H1 (cell line): ENCODE measurements around the gene CMPK2. TPM values are rescaled to one million over a fixed set of nuclear protein-coding genes. Genes with fewer than 3 reads are reported as not detected.

Experiments
- CTCF ChIA-PET: fragments of 300-600 bp; sonication (Branson Sonifier 250); formaldehyde crosslinking; loops from one replicate; lab custom pipeline; 2021; ENCODE audit not compliant: partially characterized antibody; lab: Charles Lee
- POLR2A ChIA-PET: fragments of 300-600 bp; sonication (Branson Sonifier 250); formaldehyde crosslinking; loops from one replicate; lab custom pipeline; 2021; ENCODE audit warnings: inconsistent platforms; ENCODE audit not compliant: partially characterized antibody; lab: Charles Lee
- DNase-seq, 2 experiments: peaks; one replicate each; pipeline versions ENCODE4 v3.0.0 to v3.0.0-alpha.2; 2010 to 2022; ENCODE audit warnings: low spot score in 2 of 2, low read depth in 1 of 2, mixed read lengths in 1 of 2
- FAIRE-seq: peaks from 2 replicates; lab custom pipeline; 2011; peaks lifted over from hg19 to GRCh38; lab: Jason Lieb, UNC
- H2AFZ ChIP-seq: 2 replicates; pipeline ENCODE4 v1.8.1; 2012; ENCODE audit warnings: low read length, inconsistent platforms
- H2AK5ac ChIP-seq: 2 replicates; pipeline ENCODE4 v1.6.1; 2013; ENCODE audit warnings: low read depth, low read length
- H2BK120ac ChIP-seq: replicated peaks from 2 replicates; pipeline ENCODE3; 2013; ENCODE audit warnings: low read depth, low read length, inconsistent platforms
- H2BK12ac ChIP-seq: 2 replicates; pipeline ENCODE4 v1.6.1; 2013; ENCODE audit warnings: low read depth, low read length
- H2BK15ac ChIP-seq: 2 replicates; pipeline ENCODE4 v1.6.1; 2013; ENCODE audit warnings: low read length
- H2BK20ac ChIP-seq: 2 replicates; pipeline ENCODE4 v1.6.1; 2013; ENCODE audit warnings: low read length
- H2BK5ac ChIP-seq: 2 replicates; pipeline ENCODE4 v1.6.1; 2013; ENCODE audit warnings: low read depth, low read length
- H3K14ac ChIP-seq: 2 replicates; pipeline ENCODE4 v1.6.1; 2013; ENCODE audit warnings: inconsistent platforms; ENCODE audit not compliant: insufficient read length
- H3K18ac ChIP-seq: 2 replicates; pipeline ENCODE4 v1.6.1; 2013; ENCODE audit warnings: low read length; ENCODE audit errors: extremely low read depth
- H3K23ac ChIP-seq: 2 replicates; pipeline ENCODE4 v1.6.1; 2013; ENCODE audit warnings: inconsistent platforms; ENCODE audit not compliant: insufficient read length
- H3K23me2 ChIP-seq: 2 replicates; pipeline ENCODE4 v1.6.1; 2013; ENCODE audit warnings: low read depth, low read length
- H3K27ac ChIP-seq: 2 replicates; pipeline ENCODE4 v1.6.1; 2011; ENCODE audit warnings: low read depth, low read length, inconsistent platforms
- H3K27me3 ChIP-seq, 4 experiments: replicated peaks in 1 of 4; 1 replicate in 1 of 4; 2 replicates in 3 of 4; pipeline versions ENCODE4 v1.6.1 to v1.8.1; 2011 to 2013; ENCODE audit warnings: low read length in 3 of 4, mild to moderate bottlenecking in 3 of 4, inconsistent platforms in 2 of 4, mixed read lengths in 2 of 4, moderate library complexity in 1 of 4; ENCODE audit not compliant: control insufficient read depth in 3 of 4, insufficient read depth in 3 of 4; ENCODE audit errors: extremely low read depth in 1 of 4
- H3K36me3 ChIP-seq, 4 experiments: 2 replicates each; pipeline versions ENCODE4 v1.6.1 to v1.8.1; 2011 to 2013; ENCODE audit warnings: mild to moderate bottlenecking in 4 of 4, low read length in 3 of 4, moderate library complexity in 2 of 4, control low read depth in 1 of 4, inconsistent platforms in 1 of 4; ENCODE audit not compliant: insufficient read depth in 4 of 4, control insufficient read depth in 2 of 4
- H3K4ac ChIP-seq: replicated peaks from 2 replicates; pipeline ENCODE3; 2013; ENCODE audit warnings: low read length, low read depth, mixed read lengths, inconsistent platforms; ENCODE audit not compliant: insufficient read length
- H3K4me1 ChIP-seq, 4 experiments: replicated peaks in 1 of 4; 1 replicate in 1 of 4; 2 replicates in 3 of 4; pipeline versions ENCODE4 v1.6.1 to v1.8.1; 2011 to 2013; ENCODE audit warnings: low read length in 3 of 4, inconsistent platforms in 2 of 4, mixed read lengths in 1 of 4; ENCODE audit not compliant: insufficient read depth in 4 of 4, control insufficient read depth in 3 of 4
- H3K4me2 ChIP-seq, 2 experiments: 2 replicates each; pipeline versions ENCODE4 v1.6.1 to v1.8.1; 2011 to 2013; ENCODE audit warnings: low read depth in 2 of 2, low read length in 2 of 2, control low read depth in 1 of 2, inconsistent platforms in 1 of 2, mild to moderate bottlenecking in 1 of 2; ENCODE audit not compliant: insufficient read depth in 1 of 2
- H3K4me3 ChIP-seq, 4 experiments: fragments of 200-600, 300-600 bp in 1 of 4; sonication (generic), shearing (Covaris generic), sonication (Bioruptor Twin) in 1 of 4; 2 replicates each; pipeline versions ENCODE4 v1.5.1 to v1.8.1; 2011 to 2016; ENCODE audit warnings: low read length in 4 of 4, low read depth in 3 of 4, control low read depth in 2 of 4, inconsistent platforms in 2 of 4, mild to moderate bottlenecking in 2 of 4, mixed read lengths in 1 of 4, moderate library complexity in 1 of 4; ENCODE audit not compliant: insufficient read depth in 2 of 4; ENCODE audit errors: extremely low read depth in 1 of 4
- H3K56ac ChIP-seq: replicated peaks from 2 replicates; pipeline ENCODE3; 2013; ENCODE audit warnings: low read depth, mild to moderate bottlenecking, mixed read lengths, low read length, inconsistent platforms; ENCODE audit not compliant: insufficient read length
- H3K79me1 ChIP-seq: 2 replicates; pipeline ENCODE4 v1.6.1; 2013; ENCODE audit warnings: low read depth, low read length, control low read depth
- H3K79me2 ChIP-seq, 2 experiments: 2 replicates each; pipeline versions ENCODE4 v1.6.1 to v1.8.1; 2012 to 2013; ENCODE audit warnings: low read length in 2 of 2, mild to moderate bottlenecking in 2 of 2, inconsistent platforms in 1 of 2; ENCODE audit not compliant: insufficient read depth in 2 of 2, control insufficient read depth in 1 of 2
- H3K9ac ChIP-seq, 4 experiments: replicated peaks in 1 of 4; 1 replicate in 1 of 4; 2 replicates in 3 of 4; pipeline versions ENCODE4 v1.6.1 to v1.8.1; 2011 to 2013; ENCODE audit warnings: low read depth in 3 of 4, low read length in 3 of 4, control low read depth in 2 of 4, mild to moderate bottlenecking in 2 of 4, moderate library complexity in 2 of 4, inconsistent platforms in 1 of 4; ENCODE audit errors: extremely low read depth in 1 of 4
- H3K9me3 ChIP-seq, 2 experiments: 2 replicates each; pipeline versions ENCODE4 v1.6.1 to v1.8.1; 2012 to 2013; ENCODE audit warnings: mild to moderate bottlenecking in 2 of 2, moderate library complexity in 2 of 2, control low read depth in 1 of 2, inconsistent platforms in 1 of 2, low read depth in 1 of 2, low read length in 1 of 2, mixed read lengths in 1 of 2; ENCODE audit not compliant: insufficient read depth in 2 of 2
- H4K20me1 ChIP-seq, 2 experiments: replicated peaks in 1 of 2; 2 replicates each; pipeline versions ENCODE3 to v1.8.1; 2011 to 2013; ENCODE audit warnings: inconsistent platforms in 2 of 2, low read length in 2 of 2, mild to moderate bottlenecking in 1 of 2; ENCODE audit not compliant: insufficient read depth in 2 of 2, control insufficient read depth in 1 of 2
- H4K5ac ChIP-seq: 2 replicates; pipeline ENCODE4 v1.6.1; 2013; ENCODE audit warnings: low read length, low read depth, mixed read lengths, inconsistent platforms; ENCODE audit not compliant: insufficient read length
- H4K8ac ChIP-seq: 2 replicates; pipeline ENCODE4 v1.8.0; 2013; ENCODE audit warnings: mild to moderate bottlenecking, moderate library complexity, low read length, inconsistent platforms; ENCODE audit not compliant: insufficient read depth; ENCODE audit errors: extremely low read depth
- H4K91ac ChIP-seq: replicated peaks from 2 replicates; pipeline ENCODE3; 2013; ENCODE audit warnings: low read length, mixed read lengths, inconsistent platforms; ENCODE audit not compliant: insufficient read length
- BCL11A ChIP-seq, 2 experiments: IDR thresholded peaks; one replicate each; pipeline ENCODE4 v1.6.1; 2011; ENCODE audit warnings: low read depth in 2 of 2, low read length in 2 of 2, mild to moderate bottlenecking in 2 of 2
- CTBP2 ChIP-seq: IDR thresholded peaks from 2 replicates; pipeline ENCODE4 v1.7.0; 2011; ENCODE audit warnings: borderline replicate concordance, mild to moderate bottlenecking, moderate library complexity, mixed read lengths, low read length; ENCODE audit not compliant: insufficient read depth, insufficient read length
- CTCF ChIP-seq, 3 experiments: IDR thresholded peaks; 1 replicate in 2 of 3; 2 replicates in 1 of 3; pipeline versions ENCODE4 v1.5.1 to v1.6.1; 2011; ENCODE audit warnings: low read length in 3 of 3, mild to moderate bottlenecking in 3 of 3, inconsistent platforms in 2 of 3, low read depth in 1 of 3, moderate library complexity in 1 of 3; ENCODE audit not compliant: insufficient read depth in 1 of 3; ENCODE audit errors: control extremely low read depth in 1 of 3
- GABPA ChIP-seq: IDR thresholded peaks from 2 replicates; pipeline ENCODE4 v1.6.1; 2011; ENCODE audit warnings: mild to moderate bottlenecking, low read length, moderate library complexity, borderline replicate concordance; ENCODE audit not compliant: insufficient read depth
- MAFK ChIP-seq: IDR thresholded peaks from 2 replicates; pipeline ENCODE4 v1.6.1; 2012; ENCODE audit warnings: low read depth, mild to moderate bottlenecking, improper control_type of control experiment, low read length
- NANOG ChIP-seq: IDR thresholded peaks from 2 replicates; pipeline ENCODE4 v1.6.1; 2011; ENCODE audit warnings: low read length, low read depth, mild to moderate bottlenecking, inconsistent platforms; ENCODE audit not compliant: insufficient read depth, poor library complexity, severe bottlenecking
- NRF1 ChIP-seq: IDR thresholded peaks from 2 replicates; pipeline ENCODE4 v1.6.1; 2011; ENCODE audit warnings: mild to moderate bottlenecking, low read depth, low read length, improper control_type of control experiment
- POU5F1 ChIP-seq: IDR thresholded peaks from 2 replicates; pipeline ENCODE4 v1.6.1; 2011; ENCODE audit warnings: low read depth, mild to moderate bottlenecking, low read length, moderate library complexity
- SIRT6 ChIP-seq: IDR thresholded peaks from one replicate; pipeline ENCODE4 v1.7.1; 2012; ENCODE audit warnings: low read length, inconsistent platforms
- SP2 ChIP-seq: IDR thresholded peaks from 2 replicates; pipeline ENCODE4 v1.6.1; 2012; ENCODE audit warnings: mild to moderate bottlenecking, low read length, inconsistent platforms
- TAF1 ChIP-seq: IDR thresholded peaks from 2 replicates; pipeline ENCODE4 v1.6.1; 2011; ENCODE audit warnings: mild to moderate bottlenecking, low read depth, low read length
- TAF7 ChIP-seq: optimal IDR thresholded peaks from 2 replicates; pipeline ENCODE3; 2011; ENCODE audit warnings: low read depth, mild to moderate bottlenecking, inconsistent platforms, low read length, moderate library complexity, borderline replicate concordance
- WGBS, 2 experiments: shearing (Covaris generic) in 1 of 2; methylation state at CpG; one replicate each; pipeline versions ENCODE4 v1.1.6 to v1.1.7; 2013 to 2015; ENCODE audit warnings: low lambda C conversion rate in 2 of 2, mixed read lengths in 2 of 2, inconsistent platforms in 1 of 2, low coverage in 1 of 2, missing lambda C conversion rate in 1 of 2; ENCODE audit not compliant: insufficient replicate concordance in 2 of 2, insufficient coverage in 1 of 2, insufficient read length in 1 of 2; ENCODE audit errors: extremely low coverage in 1 of 2, missing lambda C conversion rate in 1 of 2; 5-methylcytosine and 5-hydroxymethylcytosine counted together
- polyA plus RNA-seq, 7 experiments: library from polyadenylated mRNA; depleted of rRNA in 3 of 7; stranded (reverse) in 5 of 7; unstranded in 2 of 7; fragments of >200 nt in 5 of 7; fragments of 200-250 nt in 2 of 7; gene quantifications; 1 replicate in 5 of 7; 2 replicates in 1 of 7; 4 replicates in 1 of 7; pipeline versions ENCODE4 v1.2.1 to v1.2.3, GENCODE V29; 2011 to 2013; ENCODE audit warnings: missing spikeins in 2 of 7, mixed read lengths in 2 of 7
- total RNA-seq: library from RNA; stranded (reverse); fragmentation: NEBNext Ultra II Directional; extraction: Animal tissue kit (Norgen Biotek cat#: 25700); gene quantifications from 2 replicates; pipeline ENCODE4 v1.2.1, GENCODE V29; 2021

Gene CMPK2
- total and polyA plus RNA-seq, 2 of the 8 experiments (the other 6 are each of a cell fraction or from before 2014, with no cell fraction given) = 0.28 to 0.53 TPM

- no peak overlapping the region for H3K23ac ChIP-seq
- H3K4me1 ChIP-seq = 0 out of 7 replicates have a peak, but pooled peaks cover 0 to 2% (median 0%) of the 10 kb centered on the region in 4 experiments
- WGBS, 2 experiments = 93% methylated on average over 1 of the region's 1 CpG; no CpG with 5 or more reads in 1 of the 2 experiments
- H2BK120ac ChIP-seq = no peak overlapping the region
- H3K27me3 ChIP-seq = no peaks in the 10 kb centered on the region
- H3K36me3 ChIP-seq = peaks cover 0 to 5% (median 0%) of the 10 kb centered on the region in 4 experiments; a peak in 1 of 8 replicates
- H2BK15ac ChIP-seq = no peak overlapping the region
- H3K79me2 ChIP-seq = no peaks in the 10 kb centered on the region
- H3K18ac ChIP-seq = no peak overlapping the region
- H4K91ac ChIP-seq = no peak overlapping the region
- peaks cover 6 to 22% of the 10 kb centered on the region in 2 experiments; a peak in 3 of 4 replicates for H3K9me3 ChIP-seq
- no peaks in the 10 kb centered on the region for H4K20me1 ChIP-seq
- ChIA-PET CTCF (interaction anchor here (0.6 to 1.9 kb wide), 4 partner anchors 10 to 188 kb away, joined by 3 to 9 read pairs (median 4); partner anchors contain the start of gene CMPK2), POLR2A (no interaction called here)
- no peak overlapping the region for H2BK20ac ChIP-seq
- no peak overlapping the region for H3K14ac ChIP-seq
- FAIRE-seq (no peak), DNase-seq (no peak)
- H3K4ac ChIP-seq = no peak overlapping the region
- no peak overlapping the region for H3K27ac ChIP-seq
- H2BK12ac ChIP-seq = no peak overlapping the region
- H3K4me3 ChIP-seq = no peak overlapping the region
- no peaks in the 10 kb centered on the region for H3K23me2 ChIP-seq
- no peak overlapping the region for H3K4me2 ChIP-seq
- H2AFZ ChIP-seq = no peak overlapping the region
- no peak overlapping the region for H2BK5ac ChIP-seq
- no peak overlapping the region for H4K5ac ChIP-seq
- no peak overlapping the region for H3K56ac ChIP-seq
- no peak overlapping the region for H2AK5ac ChIP-seq
- H3K79me1 ChIP-seq = no peaks in the 10 kb centered on the region
- no peak overlapping the region for H3K9ac ChIP-seq
- no peak overlapping the region for H4K8ac ChIP-seq
- TF ChIP-seq NANOG (no peak), MAFK (no peak), TAF1 (no peak), POU5F1 (no peak), NRF1 (no peak), CTBP2 (no peak), GABPA (no peak), SIRT6 (no peak), TAF7 (no peak), CTCF (IDR thresholded peaks at IDR 0.05; ENCODE audit: control extremely low read depth in 1 of 3, insufficient read depth in 1 of 3, low read depth in 1 of 3, low read length in 3 of 3) (no peak), BCL11A (IDR thresholded peaks at IDR 0.05; ENCODE audit: low read depth in 2 of 2, low read length in 2 of 2) (no peak), SP2 (no peak)
These were observed 9.2 kb downstream of the CMPK2 start for GRCh38 chr2:6856548-6856920.
